Liver (tissue), 3 donors: ENCODE measurements around the gene BEST2.

ENCODE experiments used
- CTCF ChIP-seq: fragments of 150-350 bp; IDR thresholded peaks from 2 replicates; pipeline ENCODE4 v1.5.1; 2017; ENCODE audit warnings: improper control_type of control experiment, low read depth, low read length; ENCODE audit not compliant: missing input control
- MAX ChIP-seq: IDR thresholded peaks from 2 replicates; pipeline ENCODE4 v1.6.1; 2016; ENCODE audit warnings: antibody characterized with exemption
- RAD21 ChIP-seq, 2 donors: IDR thresholded peaks; 2 replicates each; pipeline ENCODE4 v1.6.1; 2016; ENCODE audit warnings: antibody characterized with exemption in 2 of 2, mild to moderate bottlenecking in 2 of 2
- REST ChIP-seq: IDR thresholded peaks from 2 replicates; pipeline ENCODE4 v1.6.1; 2016; ENCODE audit warnings: antibody characterized with exemption, mild to moderate bottlenecking
- SP1 ChIP-seq: IDR thresholded peaks from 2 replicates; pipeline ENCODE4 v1.6.1; 2018; ENCODE audit warnings: antibody characterized with exemption, mild to moderate bottlenecking
- TAF1 ChIP-seq: conservative IDR thresholded peaks from 2 replicates; pipeline ENCODE4 v1.6.1; 2016; ENCODE audit warnings: antibody characterized with exemption, mild to moderate bottlenecking
- YY1 ChIP-seq: IDR thresholded peaks from 2 replicates; pipeline ENCODE4 v1.6.1; 2016; ENCODE audit warnings: antibody characterized with exemption, mild to moderate bottlenecking
- donor health status: healthy.
- donor health status: healthy.

GRCh38 chr19:12769689-12770088 lies 18.1 kb downstream of the BEST2 start:
- TF ChIP-seq CTCF (no peak), SP1 (no peak), YY1 (no peak), RAD21 (IDR thresholded peaks at IDR 0.05) (no peak), TAF1 (no peak), MAX (no peak), REST (no peak)
